ENCODE data around the gene THSD8.

- no peak for TF ChIP-seq YY1 (IDR thresholded peaks at IDR 0.05; ENCODE audit: insufficient read depth, insufficient read length)
- no peak for TF ChIP-seq SUZ12 (IDR thresholded peaks at IDR 0.05; ENCODE audit: extremely low read depth, insufficient read depth, insufficient read length)
These were observed 19.2 kb upstream of the THSD8 start for GRCh38 chr19:12782424-12783290.
